Memory B cell (primary cell): ENCODE data around the gene HAUS3.
"Not testable (repeated sequence)": the region's sequence is repeated elsewhere in the genome, so short reads cannot be mapped to it uniquely, and the experiment has no call there.

Experiments
- ATAC-seq: fragments of 150-1000 bp; cut with Tn5 transposase; 2 replicates; pipeline ENCODE4 v1.10.0; 2021; ENCODE audit warnings: low read depth, mild to moderate bottlenecking, moderate library complexity
- DNase-seq, 2 donors: peaks; one replicate each; pipeline ENCODE4 v3.0.0; 2022; ENCODE audit warnings: low spot score in 2 of 2
- H3K27ac Mint-ChIP-seq: one replicate; pipeline ENCODE4 v1.8.0; 2022; ENCODE audit warnings: mild to moderate bottlenecking, moderate library complexity, mixed read lengths
- H3K27me3 Mint-ChIP-seq: one replicate; pipeline ENCODE4 v1.8.0; 2022; ENCODE audit warnings: mixed read lengths
- H3K36me3 Mint-ChIP-seq: one replicate; pipeline ENCODE4 v1.8.0; 2022; ENCODE audit warnings: mild to moderate bottlenecking, mixed read lengths
- H3K4me1 Mint-ChIP-seq: one replicate; pipeline ENCODE4 v1.8.0; 2022; ENCODE audit warnings: mixed read lengths
- H3K4me3 Mint-ChIP-seq: one replicate; pipeline ENCODE4 v1.8.0; 2022; ENCODE audit warnings: mild to moderate bottlenecking, moderate library complexity, mixed read lengths
- H3K9me3 Mint-ChIP-seq: one replicate; pipeline ENCODE4 v1.8.0; 2022; ENCODE audit warnings: mixed read lengths

Gene HAUS3

DNA sequence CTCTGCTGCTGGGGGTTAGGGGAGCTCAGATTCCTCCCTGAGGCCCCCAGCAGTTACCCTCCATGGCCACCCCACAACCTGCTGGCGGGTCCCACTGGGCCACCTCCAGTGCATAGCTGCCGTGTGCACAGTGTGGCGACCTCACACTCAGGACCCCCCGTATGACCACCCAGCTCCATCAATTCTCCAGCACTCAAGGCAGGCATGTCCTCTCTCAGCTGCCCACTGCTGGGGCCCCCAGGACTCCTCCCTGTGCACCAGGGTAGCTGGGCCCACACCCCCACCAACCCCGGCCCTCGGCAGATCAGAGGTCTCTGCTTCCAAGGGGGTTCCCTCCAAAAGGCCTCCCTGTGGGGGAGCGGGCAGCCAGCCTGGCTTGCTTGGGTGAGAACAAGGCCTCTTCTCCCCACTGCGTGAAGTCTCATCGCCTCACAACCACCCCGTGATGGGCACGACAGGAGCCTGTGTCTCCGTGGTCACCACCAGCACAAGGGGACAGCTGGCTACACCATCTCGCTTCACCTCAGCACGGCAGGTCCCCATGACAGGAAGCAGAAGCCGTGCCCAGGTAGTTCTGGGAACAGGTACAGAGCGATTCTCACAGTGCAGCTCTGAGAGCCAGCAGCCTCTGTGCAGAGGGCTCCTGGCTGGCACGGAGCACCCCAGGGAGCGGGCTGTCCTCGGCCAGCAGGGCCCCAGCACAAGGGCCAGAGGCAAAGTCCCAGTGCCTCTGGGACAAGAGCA lies 4.6 kb upstream of the HAUS3 start:
- Mint-ChIP-seq H3K27me3 (no peaks in the 10 kb centered on the region), H3K4me3 (no peak overlapping the region), H3K36me3 (peaks cover 2% of the 10 kb centered on the region), H3K4me1 (peaks cover 12% of the 10 kb centered on the region), H3K27ac (no peak overlapping the region), H3K9me3 (no peaks in the 10 kb centered on the region)
- DNase-seq, result no peak
- ATAC-seq, result no peak

DNA sequence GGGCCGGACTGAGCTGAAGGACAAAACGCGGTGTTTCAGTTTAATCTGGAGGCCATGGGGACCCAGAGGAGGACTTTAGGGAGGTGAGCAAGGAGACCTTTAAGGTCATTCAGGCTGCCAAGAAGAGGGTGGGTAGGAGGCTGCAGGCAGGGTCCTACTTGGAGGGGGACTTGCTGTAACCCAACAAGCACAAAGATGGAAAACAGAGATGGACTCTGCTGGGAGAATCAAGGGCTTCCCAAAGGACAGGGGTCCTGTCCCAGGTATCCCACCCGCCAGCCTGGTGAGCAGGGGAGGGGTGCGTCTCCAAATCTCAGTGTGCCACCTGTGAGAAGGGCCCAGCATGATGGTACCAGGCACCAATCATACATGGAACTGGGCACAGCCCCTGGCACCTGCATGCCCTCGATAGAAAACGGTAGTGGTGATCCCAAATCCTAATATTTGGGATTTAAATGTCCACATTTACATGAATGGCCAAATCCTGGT lies 3.9 kb upstream of the HAUS3 start:
- ATAC-seq, result no peak
- H3K36me3 Mint-ChIP-seq, result peaks cover 2% of the 10 kb centered on the region
- no peak for DNase-seq
- peak overlapping the region; percentile 21 for H3K27ac Mint-ChIP-seq
- no peaks in the 10 kb centered on the region for H3K9me3 Mint-ChIP-seq
- H3K4me1 Mint-ChIP-seq, result peaks cover 15% of the 10 kb centered on the region
- no peak overlapping the region for H3K4me3 Mint-ChIP-seq
- no peaks in the 10 kb centered on the region for H3K27me3 Mint-ChIP-seq

DNA sequence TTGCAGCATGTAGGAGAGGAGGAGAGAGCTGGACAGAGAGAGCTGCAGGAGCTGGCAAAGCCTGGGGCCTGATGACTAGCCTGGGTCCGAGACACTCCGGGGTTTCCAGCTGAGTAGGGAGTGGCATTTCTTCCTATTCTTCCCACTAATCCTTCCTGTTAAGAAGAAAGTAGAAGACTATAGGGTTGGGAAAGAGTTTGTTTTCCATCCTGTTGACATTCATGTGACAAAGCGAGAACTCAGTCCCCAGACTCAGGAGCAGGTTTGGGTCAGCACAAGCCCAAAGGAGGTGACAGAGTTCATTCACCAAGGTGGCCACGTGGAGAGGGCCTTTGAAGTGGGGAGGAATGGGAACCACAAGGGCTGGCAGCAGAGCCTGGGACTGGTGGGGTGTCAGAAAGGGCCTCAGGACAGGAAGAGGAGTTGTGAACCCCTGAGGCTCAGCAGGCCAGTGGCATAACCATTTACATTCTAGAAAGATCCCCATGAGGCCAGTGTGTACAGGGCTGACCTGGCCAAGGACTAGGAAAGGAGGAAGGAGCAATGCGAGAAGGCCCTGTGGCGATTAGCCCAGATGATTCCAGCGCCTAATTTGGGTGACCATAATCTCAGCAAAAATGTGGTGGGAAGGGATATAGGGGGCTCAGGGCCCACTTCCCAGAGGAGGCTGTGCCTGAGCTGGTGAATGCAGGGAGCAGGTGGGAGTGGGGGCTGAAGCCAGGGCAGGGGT lies 3.3 kb upstream of the HAUS3 start:
- DNase-seq (no peak), ATAC-seq (no peak)
- Mint-ChIP-seq H3K27me3 (no peaks in the 10 kb centered on the region), H3K27ac (peak overlapping the region; percentile 21), H3K4me1 (peaks cover 21% of the 10 kb centered on the region), H3K4me3 (no peak overlapping the region), H3K9me3 (no peaks in the 10 kb centered on the region), H3K36me3 (peaks cover 4% of the 10 kb centered on the region)

DNA sequence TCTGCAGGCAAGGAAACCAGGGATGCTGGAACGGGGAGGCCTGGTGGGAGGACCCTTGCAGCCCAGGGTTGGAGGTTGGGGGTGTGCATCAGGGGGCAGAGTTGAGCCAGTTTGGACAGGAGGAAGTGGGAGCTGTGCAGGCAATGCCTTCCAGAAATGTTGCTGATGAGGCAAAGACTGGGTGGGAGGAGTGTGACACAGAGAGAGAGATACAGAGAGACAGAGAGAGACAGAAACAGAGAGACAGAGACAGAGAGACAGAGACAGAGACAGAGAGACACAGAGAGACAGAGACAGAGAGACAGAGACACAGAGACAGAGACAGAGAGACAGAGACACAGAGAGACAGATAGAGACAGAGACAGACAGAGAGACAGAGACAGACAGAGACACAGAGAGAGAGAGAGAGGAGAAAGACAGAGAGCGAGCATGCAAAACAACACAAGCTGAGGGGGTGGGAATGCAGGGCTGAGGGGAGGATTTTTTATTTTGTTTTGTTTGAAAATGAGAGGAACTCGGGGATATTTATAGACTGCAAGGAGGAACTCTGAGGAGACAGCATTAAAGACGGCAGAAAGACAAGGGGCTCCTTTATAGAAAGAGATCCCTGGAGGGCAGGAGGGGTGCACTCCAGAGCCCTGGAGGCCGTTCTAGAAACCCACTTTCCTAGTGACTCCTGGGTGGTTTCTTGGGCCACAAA lies 1.9 kb upstream of the HAUS3 start:
- H3K36me3 Mint-ChIP-seq, result peaks cover 7% of the 10 kb centered on the region
- ATAC-seq (no peak), DNase-seq (no peak)
- H3K27ac Mint-ChIP-seq, result peak overlapping the region; percentile 39
- H3K27me3 Mint-ChIP-seq, result no peaks in the 10 kb centered on the region
- H3K9me3 Mint-ChIP-seq, result no peaks in the 10 kb centered on the region
- H3K4me1 Mint-ChIP-seq, result peaks cover 28% of the 10 kb centered on the region
- H3K4me3 Mint-ChIP-seq, result no peak overlapping the region

DNA sequence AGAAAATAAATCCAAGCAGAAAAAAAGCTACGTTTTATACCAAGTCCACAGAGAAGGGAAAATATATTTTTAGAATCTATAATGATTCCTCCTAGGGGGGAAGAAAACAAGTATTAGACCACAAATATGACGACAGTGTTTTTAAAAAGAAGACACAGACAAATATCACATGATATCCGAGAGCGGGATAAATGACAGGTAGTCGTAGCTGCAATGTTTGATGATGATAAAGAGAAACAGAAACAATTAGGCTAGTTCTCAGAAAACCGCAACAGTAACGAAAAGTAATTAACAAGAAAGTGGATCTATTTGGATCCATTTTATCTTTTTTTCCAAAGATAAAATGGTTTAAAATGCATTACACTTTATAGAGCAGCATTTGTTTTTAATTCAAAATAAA lies 918 bp downstream of the HAUS3 start:
- DNase-seq (no peak), ATAC-seq (no peak)
- peak overlapping the region; percentile 91 for H3K27ac Mint-ChIP-seq
- H3K4me1 Mint-ChIP-seq, result peaks cover 36% of the 10 kb centered on the region
- H3K36me3 Mint-ChIP-seq, result peaks cover 13% of the 10 kb centered on the region
- H3K27me3 Mint-ChIP-seq, result no peaks in the 10 kb centered on the region
- H3K4me3 Mint-ChIP-seq, result peak overlapping the region; percentile 87
- H3K9me3 Mint-ChIP-seq, result no peaks in the 10 kb centered on the region

DNA sequence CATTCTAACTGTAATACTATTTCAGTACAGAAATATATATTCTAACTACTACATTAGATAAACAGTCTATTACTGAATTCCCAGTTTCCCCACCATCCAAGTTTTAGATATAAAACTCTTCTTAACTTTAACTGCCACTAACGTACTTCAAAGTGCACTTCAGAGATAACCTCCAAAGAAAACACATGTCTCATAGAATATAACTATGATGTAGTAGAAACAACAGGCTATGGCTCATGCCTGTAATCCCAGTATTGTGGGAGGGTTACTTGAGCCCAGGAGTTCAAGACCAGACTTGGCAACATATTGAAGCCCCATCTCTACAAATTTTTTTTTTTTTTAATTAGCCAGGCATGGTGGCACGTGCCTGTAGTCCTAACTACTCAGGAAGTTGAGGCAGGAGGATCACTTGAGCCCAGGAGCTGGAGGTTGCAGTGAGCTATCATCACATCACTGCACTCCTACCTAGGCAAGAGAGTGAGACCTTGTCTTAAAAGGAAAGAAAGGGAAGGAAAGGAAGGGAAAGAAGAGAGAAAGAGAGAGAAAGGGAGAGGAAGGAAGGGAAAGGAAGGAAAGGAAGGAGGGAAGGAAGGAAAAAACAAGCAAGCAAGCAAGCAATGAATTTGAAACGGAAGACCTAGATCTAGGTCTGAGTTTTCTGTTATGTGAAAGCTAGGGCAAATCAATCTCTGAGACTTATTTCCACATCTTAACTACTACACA lies 4.8 kb downstream of the HAUS3 start:
- peaks cover 29% of the 10 kb centered on the region for H3K4me1 Mint-ChIP-seq
- H3K27ac Mint-ChIP-seq, result no peak overlapping the region
- H3K36me3 Mint-ChIP-seq, result peaks cover 26% of the 10 kb centered on the region
- H3K9me3 Mint-ChIP-seq, result no peaks in the 10 kb centered on the region
- DNase-seq (no peak), ATAC-seq (no peak)
- no peak overlapping the region for H3K4me3 Mint-ChIP-seq
- no peaks in the 10 kb centered on the region for H3K27me3 Mint-ChIP-seq

DNA sequence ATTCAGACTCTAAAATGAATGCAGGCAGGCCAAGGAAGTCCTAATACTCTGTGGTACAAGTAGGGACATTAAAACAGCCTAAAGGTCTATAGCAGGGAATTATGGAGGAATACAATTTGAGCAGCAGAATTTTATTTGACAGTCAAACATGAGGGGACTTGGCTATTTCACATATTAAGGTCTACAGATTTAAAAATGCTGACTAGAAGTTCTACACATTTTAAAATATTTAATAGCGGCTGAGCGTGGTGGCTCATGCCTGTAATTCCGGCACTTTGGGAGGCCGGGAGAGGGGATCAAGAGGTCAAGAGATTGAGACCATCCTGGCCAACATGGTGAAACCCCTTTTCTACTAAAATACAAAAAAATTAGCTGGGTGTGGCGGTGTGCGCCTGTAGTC lies 10.8 kb downstream of the HAUS3 start:
- Mint-ChIP-seq H3K36me3 (peaks cover 14% of the 10 kb centered on the region), H3K9me3 (no peaks in the 10 kb centered on the region), H3K4me1 (peaks cover 7% of the 10 kb centered on the region), H3K27ac (no peak overlapping the region), H3K4me3 (no peak overlapping the region), H3K27me3 (no peaks in the 10 kb centered on the region)
- no peak for ATAC-seq
- DNase-seq, result no peak

DNA sequence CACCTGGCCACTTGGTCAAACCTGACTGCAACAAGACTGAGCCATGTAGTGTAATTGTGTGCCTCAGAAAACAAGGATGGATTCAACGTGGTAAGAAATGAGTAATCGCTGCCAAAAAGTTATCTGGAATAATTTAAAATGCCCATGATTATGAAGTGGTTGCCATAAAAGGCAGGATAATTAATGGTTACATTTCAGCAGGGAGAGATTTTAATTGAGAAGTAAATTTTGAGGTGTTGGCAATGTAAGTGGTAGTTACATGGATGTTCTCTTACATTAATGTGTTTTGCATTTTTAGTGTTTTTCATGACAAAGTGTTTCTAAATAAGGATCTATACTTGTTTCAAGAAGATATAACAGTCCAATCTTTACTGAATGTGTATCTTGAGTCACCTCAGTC lies 15.7 kb downstream of the HAUS3 start:
- no peaks in the 10 kb centered on the region for H3K27me3 Mint-ChIP-seq
- H3K4me3 Mint-ChIP-seq, result no peak overlapping the region
- no peak overlapping the region for H3K27ac Mint-ChIP-seq
- peaks cover 2% of the 10 kb centered on the region for H3K4me1 Mint-ChIP-seq
- H3K36me3 Mint-ChIP-seq, result peaks cover 3% of the 10 kb centered on the region
- no peaks in the 10 kb centered on the region for H3K9me3 Mint-ChIP-seq
- ATAC-seq (no peak), DNase-seq (no peak)

DNA sequence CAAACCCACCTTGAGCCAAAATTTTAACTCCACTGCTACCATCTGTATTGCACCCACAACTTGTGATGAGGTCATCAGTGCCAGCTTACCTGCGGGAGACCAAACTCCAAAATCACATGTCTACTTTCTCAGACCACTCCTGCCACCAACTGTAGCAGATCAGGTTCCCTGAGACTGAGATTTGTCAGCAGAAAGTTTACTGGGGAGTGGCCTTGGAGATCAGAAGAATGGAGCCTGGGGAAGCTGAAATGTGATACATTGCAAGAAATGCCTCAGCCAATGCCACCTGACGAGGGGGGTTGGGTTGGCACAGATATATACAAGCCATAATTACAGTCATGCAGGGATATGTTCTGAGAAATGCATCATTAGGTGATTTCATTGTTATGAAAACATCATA lies 19.1 kb downstream of the HAUS3 start:
- no peak for ATAC-seq

DNA sequence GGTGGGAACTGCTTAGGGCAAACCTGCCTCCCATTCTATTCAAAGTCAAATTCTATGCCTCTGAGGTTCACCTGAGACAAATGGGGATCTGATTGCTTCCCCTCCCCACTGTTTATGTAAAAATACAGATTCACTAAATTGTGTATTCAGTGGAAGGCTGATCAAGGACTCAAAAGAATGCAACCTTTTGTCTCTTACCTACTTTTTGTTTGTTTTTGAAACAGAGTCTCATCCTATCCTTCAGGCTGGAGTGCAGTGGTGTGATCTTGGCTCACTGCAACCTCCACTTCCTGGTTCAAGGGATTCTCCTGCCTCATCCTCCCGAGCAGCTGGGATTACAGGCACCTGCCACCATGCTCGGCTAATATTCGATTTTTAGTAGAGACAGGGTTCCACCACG lies 20.5 kb downstream of the HAUS3 start:
- H3K27ac Mint-ChIP-seq, H3K4me3 Mint-ChIP-seq, H3K27me3 Mint-ChIP-seq, H3K4me1 Mint-ChIP-seq, H3K9me3 Mint-ChIP-seq, DNase-seq, H3K36me3 Mint-ChIP-seq, ATAC-seq: not testable (repeated sequence)

More for the DNA sequence above, 19.1 kb downstream of the HAUS3 start:
- Mint-ChIP-seq H3K36me3 (peaks cover 3% of the 10 kb centered on the region), H3K4me1 (peaks cover 7% of the 10 kb centered on the region), H3K4me3 (no peak overlapping the region), H3K27me3 (no peaks in the 10 kb centered on the region), H3K9me3 (no peaks in the 10 kb centered on the region), H3K27ac (no peak overlapping the region)
- DNase-seq, result no peak

DNA sequence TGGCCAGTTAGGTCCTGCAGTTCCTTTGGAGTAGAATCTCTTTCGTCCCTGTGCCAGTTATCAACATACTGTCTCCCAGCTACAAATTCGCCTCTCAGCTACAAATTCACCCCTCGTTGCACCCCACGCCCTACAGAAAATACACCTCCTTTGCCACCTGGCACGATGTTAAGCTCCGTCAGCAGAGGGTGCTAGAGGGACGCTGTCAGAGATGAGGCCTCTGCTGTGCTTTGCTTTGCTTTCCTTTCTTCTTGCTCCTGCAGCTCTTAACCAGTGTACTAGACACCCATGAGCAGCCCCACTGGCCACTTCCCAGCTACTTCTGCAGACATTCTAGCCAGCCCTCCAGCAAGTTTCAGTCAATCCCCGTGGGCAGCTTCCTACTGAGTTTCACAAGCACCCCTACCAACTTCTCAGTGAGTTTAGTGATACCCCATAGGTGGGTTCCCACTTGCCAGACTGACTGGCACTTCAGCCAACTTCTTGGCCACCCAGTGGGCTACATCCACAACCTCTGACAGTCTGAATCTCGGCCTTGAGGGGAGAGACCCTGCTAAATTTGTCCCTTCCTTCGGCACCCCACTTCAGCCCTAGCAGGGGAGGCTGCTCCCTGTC lies 21.8 kb downstream of the HAUS3 start:
- Mint-ChIP-seq H3K4me3 (no peak overlapping the region), H3K9me3 (no peaks in the 10 kb centered on the region), H3K4me1 (peaks cover 5% of the 10 kb centered on the region), H3K36me3 (peaks cover 2% of the 10 kb centered on the region), H3K27me3 (no peaks in the 10 kb centered on the region), H3K27ac (no peak overlapping the region)
- DNase-seq (peak; percentile 76 to 82), ATAC-seq (peak; percentile 96)

DNA sequence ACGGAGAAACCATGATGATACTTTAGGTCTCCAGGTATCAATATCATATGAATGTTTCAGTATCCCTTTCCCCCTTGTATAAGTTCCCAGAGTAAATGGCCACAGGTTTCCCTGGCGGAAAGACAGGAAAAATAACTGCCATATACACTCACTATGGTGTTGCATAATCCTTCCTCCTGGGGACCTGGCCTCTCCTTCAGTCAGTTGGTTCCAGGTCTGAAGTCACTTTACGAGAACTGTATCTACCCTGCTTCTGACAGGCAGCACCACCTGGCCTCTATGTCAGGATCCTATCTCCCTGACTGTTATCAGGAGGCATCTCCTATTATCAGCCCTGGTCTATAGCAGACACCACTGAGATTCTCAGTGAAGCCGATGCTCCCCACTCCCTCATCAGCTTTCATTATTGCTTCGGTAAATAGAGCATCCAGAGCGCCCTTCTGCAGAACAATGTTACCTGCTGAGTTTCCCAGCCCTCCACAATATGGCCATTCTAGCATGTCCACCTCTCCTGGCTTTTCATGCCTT lies 22.6 kb downstream of the HAUS3 start:
- peaks cover 5% of the 10 kb centered on the region for H3K4me1 Mint-ChIP-seq
- no peak overlapping the region for H3K4me3 Mint-ChIP-seq
- H3K27me3 Mint-ChIP-seq, result no peaks in the 10 kb centered on the region
- ATAC-seq (no peak), DNase-seq (no peak)
- H3K9me3 Mint-ChIP-seq, result no peaks in the 10 kb centered on the region
- no peak overlapping the region for H3K27ac Mint-ChIP-seq
- H3K36me3 Mint-ChIP-seq, result peaks cover 2% of the 10 kb centered on the region

DNA sequence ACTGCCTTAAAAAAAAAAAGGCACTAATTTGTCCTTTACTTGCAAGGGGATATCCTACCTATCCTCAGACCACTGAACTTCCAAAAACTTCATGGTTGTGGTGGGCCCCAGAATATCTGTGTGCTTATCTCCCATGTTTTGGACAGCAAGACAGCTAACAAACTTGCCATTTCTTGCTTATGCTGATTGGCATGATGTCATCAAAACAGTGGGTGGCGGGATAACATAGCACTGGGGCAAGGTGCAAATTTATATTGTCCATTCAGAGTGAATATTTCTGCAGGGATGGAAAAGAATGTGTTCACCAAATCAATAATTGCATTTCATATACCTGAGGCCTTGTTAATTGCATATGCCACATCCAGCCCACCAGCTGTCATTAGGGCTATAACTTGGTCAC lies 23.5 kb downstream of the HAUS3 start:
- no peak for DNase-seq
- H3K4me1 Mint-ChIP-seq, result peaks cover 5% of the 10 kb centered on the region
- H3K27ac Mint-ChIP-seq, result no peak overlapping the region
- H3K36me3 Mint-ChIP-seq, result peaks cover 1% of the 10 kb centered on the region
- no peaks in the 10 kb centered on the region for H3K9me3 Mint-ChIP-seq
- ATAC-seq, result no peak
- no peaks in the 10 kb centered on the region for H3K27me3 Mint-ChIP-seq
- no peak overlapping the region for H3K4me3 Mint-ChIP-seq
